ENCODE results near the gene LITAF. TPM values are rescaled to one million over a fixed set of nuclear protein-coding genes. Genes with fewer than 3 reads are reported as not detected.
"Not testable (repeated sequence)": the region's sequence is repeated elsewhere in the genome, so short reads cannot be mapped to it uniquely, and the experiment has no call there.

Gene LITAF
- total RNA-seq, 2 experiments from 2014 or later: 12.2 to 43.2 TPM

DNA sequence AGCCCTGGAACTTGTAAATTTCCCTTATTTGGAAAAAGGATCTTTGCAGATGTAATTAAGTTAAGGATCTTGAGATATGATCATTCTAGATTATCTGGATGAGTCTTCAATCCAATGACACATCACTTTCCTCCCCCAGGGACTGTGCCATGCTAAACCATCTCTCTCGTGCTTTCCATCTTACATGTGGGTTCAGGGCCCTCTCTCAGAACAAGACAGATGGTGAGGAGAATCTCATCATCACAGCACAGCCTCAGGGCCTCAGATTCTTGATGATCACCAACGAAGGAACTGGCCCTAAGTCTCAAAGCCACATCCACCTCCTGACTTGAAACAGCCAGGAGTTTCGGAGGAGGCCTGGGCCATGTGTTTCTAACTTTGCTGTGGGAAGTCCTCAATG is 78.7 kb downstream of the LITAF start:
- Histone ChIP-seq H3K79me2 (ENCODE audit: insufficient read depth, low read depth, low read length) (no peaks in the 10 kb centered on the region), H3K9me3 (ENCODE audit: low read length) (no peaks in the 10 kb centered on the region), H3K36me3 (ENCODE audit: insufficient read depth, low read length) (no peaks in the 10 kb centered on the region), H3K9me2 (ENCODE audit: insufficient read depth, low read length) (no peaks in the 10 kb centered on the region), H4K20me1 (ENCODE audit: insufficient read depth, low read length) (no peaks in the 10 kb centered on the region), H3K27ac (ENCODE audit: low read depth, low read length, poor library complexity, severe bottlenecking) (no peak overlapping the region), H3K4me3 (ENCODE audit: low read depth, low read length, poor library complexity, severe bottlenecking) (no peak overlapping the region), H3K4me1 (ENCODE audit: insufficient read depth, low read length, poor library complexity, severe bottlenecking) (peaks cover 7% of the 10 kb centered on the region), H3K4me2 (ENCODE audit: low read length) (no peak overlapping the region), H2AFZ (ENCODE audit: low read length) (no peak overlapping the region)
- CTCF ChIA-PET (ENCODE audit: unreplicated experiment): no interaction called here
- POLR2A ChIA-PET: no interaction called here
- no peak for DNase-seq (ENCODE audit: low spot score)
- BruUV-seq (replicated peaks): no TSS peak
- TF ChIP-seq, protein P1, sequence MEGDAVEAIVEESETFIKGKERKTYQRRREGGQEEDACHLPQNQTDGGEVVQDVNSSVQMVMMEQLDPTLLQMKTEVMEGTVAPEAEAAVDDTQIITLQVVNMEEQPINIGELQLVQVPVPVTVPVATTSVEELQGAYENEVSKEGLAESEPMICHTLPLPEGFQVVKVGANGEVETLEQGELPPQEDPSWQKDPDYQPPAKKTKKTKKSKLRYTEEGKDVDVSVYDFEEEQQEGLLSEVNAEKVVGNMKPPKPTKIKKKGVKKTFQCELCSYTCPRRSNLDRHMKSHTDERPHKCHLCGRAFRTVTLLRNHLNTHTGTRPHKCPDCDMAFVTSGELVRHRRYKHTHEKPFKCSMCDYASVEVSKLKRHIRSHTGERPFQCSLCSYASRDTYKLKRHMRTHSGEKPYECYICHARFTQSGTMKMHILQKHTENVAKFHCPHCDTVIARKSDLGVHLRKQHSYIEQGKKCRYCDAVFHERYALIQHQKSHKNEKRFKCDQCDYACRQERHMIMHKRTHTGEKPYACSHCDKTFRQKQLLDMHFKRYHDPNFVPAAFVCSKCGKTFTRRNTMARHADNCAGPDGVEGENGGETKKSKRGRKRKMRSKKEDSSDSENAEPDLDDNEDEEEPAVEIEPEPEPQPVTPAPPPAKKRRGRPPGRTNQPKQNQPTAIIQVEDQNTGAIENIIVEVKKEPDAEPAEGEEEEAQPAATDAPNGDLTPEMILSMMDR (conservative IDR thresholded peaks at IDR 0.05; ENCODE audit: low read length): no peak
- no peak for TF ChIP-seq EZH2phosphoT487 (IDR thresholded peaks at IDR 0.05; ENCODE audit: borderline replicate concordance, low read depth, low read length)
- intact Hi-C loops (cut with micrococcal nuclease; ENCODE audit: unreplicated experiment): no loop called here

- Histone ChIP-seq H3K36me3 (ENCODE audit: insufficient read depth, low read length) (no peaks in the 10 kb centered on the region), H4K20me1 (ENCODE audit: insufficient read depth, low read length) (no peaks in the 10 kb centered on the region), H3K4me2 (ENCODE audit: low read length) (no peak overlapping the region; the same call in 1 of the 2 replicates), H3K4me3 (ENCODE audit: low read depth, low read length, poor library complexity, severe bottlenecking) (no peak overlapping the region), H3K9me2 (ENCODE audit: insufficient read depth, low read length) (no peaks in the 10 kb centered on the region), H2AFZ (ENCODE audit: low read length) (peak overlapping the region; percentile 74; the same call in 1 of the 2 replicates), H3K79me2 (ENCODE audit: insufficient read depth, low read depth, low read length) (no peaks in the 10 kb centered on the region), H3K9me3 (ENCODE audit: low read length) (no peaks in the 10 kb centered on the region), H3K4me1 (ENCODE audit: insufficient read depth, low read length, poor library complexity, severe bottlenecking) (peaks cover 7% of the 10 kb centered on the region), H3K27ac (ENCODE audit: low read depth, low read length, poor library complexity, severe bottlenecking) (no peak overlapping the region)
- CTCF ChIA-PET (ENCODE audit: unreplicated experiment): no interaction called here
- no peak for DNase-seq (ENCODE audit: low spot score)
- TF ChIP-seq, protein P1 (conservative IDR thresholded peaks at IDR 0.05; ENCODE audit: low read length): no peak
- no peak for TF ChIP-seq EZH2phosphoT487 (IDR thresholded peaks at IDR 0.05; ENCODE audit: borderline replicate concordance, low read depth, low read length)
- intact Hi-C loops (cut with micrococcal nuclease; ENCODE audit: unreplicated experiment): no loop called here
- no TSS peak for BruUV-seq (replicated peaks)
- POLR2A ChIA-PET: no interaction called here
Observed at GRCh38 chr16:11507350-11507749, 79.4 kb downstream of the LITAF start.

DNA sequence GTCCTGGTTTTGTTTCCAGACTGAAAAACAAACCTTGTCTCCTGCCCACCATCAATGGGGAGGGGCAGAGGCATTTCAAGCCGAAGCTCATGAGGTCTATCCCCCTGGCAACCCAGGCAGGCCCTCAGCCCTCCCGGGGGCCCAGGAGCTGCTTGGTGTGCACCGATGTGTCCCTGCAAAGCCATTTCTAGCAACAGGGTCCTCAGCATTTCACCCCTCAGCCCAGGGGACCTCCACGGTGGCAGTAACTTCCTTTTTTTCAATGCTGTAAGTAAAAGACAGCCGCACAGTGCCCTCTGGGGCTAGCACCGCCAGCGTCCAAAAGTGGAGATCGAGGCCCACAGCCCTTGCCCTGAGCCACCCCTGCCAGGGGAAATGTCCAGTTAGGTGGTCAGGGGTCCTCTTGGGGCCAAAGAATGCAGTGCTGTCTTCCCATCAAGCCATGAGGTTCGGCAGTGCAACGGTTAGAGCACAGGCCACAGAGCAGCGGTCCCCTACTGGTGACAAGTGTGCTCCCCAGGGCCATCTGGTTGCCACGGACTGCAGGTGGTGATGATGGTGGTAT is 79.9 kb downstream of the LITAF start:
- peak overlapping the region; percentile 74; the same call in 1 of the 2 replicates for H2AFZ ChIP-seq (ENCODE audit: low read length)
- no peaks in the 10 kb centered on the region for H3K36me3 ChIP-seq (ENCODE audit: insufficient read depth, low read length)
- no TSS peak for BruUV-seq (replicated peaks)
- H3K27ac ChIP-seq (ENCODE audit: low read depth, low read length, poor library complexity, severe bottlenecking): no peak overlapping the region
- ChIA-PET CTCF (ENCODE audit: unreplicated experiment) (no interaction called here), POLR2A (no interaction called here)
- peak; percentile 28 for DNase-seq (ENCODE audit: low spot score)
- no peak overlapping the region for H3K4me3 ChIP-seq (ENCODE audit: low read depth, low read length, poor library complexity, severe bottlenecking)
- no peak for TF ChIP-seq EZH2phosphoT487 (IDR thresholded peaks at IDR 0.05; ENCODE audit: borderline replicate concordance, low read depth, low read length)
- TF ChIP-seq, protein P1 (conservative IDR thresholded peaks at IDR 0.05; ENCODE audit: low read length): peak; percentile 43; the same call in 1 of the 2 replicates
- H4K20me1 ChIP-seq (ENCODE audit: insufficient read depth, low read length): no peaks in the 10 kb centered on the region
- no peaks in the 10 kb centered on the region for H3K9me2 ChIP-seq (ENCODE audit: insufficient read depth, low read length)
- H3K4me2 ChIP-seq (ENCODE audit: low read length): peak overlapping the region; percentile 6; the same call in 1 of the 2 replicates
- no peaks in the 10 kb centered on the region for H3K9me3 ChIP-seq (ENCODE audit: low read length)
- H3K4me1 ChIP-seq (ENCODE audit: insufficient read depth, low read length, poor library complexity, severe bottlenecking): peaks cover 7% of the 10 kb centered on the region
- intact Hi-C loops (cut with micrococcal nuclease; ENCODE audit: unreplicated experiment): no loop called here
- no peaks in the 10 kb centered on the region for H3K79me2 ChIP-seq (ENCODE audit: insufficient read depth, low read depth, low read length)

DNA sequence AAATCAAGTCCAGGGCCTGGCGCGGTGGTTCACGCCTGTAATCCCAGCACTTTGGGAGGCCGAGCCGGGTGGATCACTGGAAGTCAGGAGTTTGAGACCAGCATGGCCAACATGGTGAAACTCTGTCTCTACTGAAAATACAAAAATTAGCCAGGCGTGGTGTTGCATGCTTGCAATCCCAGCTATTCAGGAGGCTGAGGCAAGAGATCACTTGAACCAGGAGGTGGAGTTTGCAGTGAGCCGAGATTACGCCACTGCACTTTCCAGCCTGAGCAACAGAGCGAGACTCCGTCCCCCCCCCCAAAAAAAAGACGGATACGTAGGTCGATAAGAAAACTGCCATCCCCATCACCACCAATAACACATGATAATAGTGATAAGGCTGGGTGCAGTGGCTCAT is 82.5 kb downstream of the LITAF start:
- H4K20me1 ChIP-seq (ENCODE audit: insufficient read depth, low read length); POLR2A ChIA-PET; H3K4me3 ChIP-seq (ENCODE audit: low read depth, low read length, poor library complexity, severe bottlenecking); DNase-seq (ENCODE audit: low spot score); H3K4me2 ChIP-seq (ENCODE audit: low read length); CTCF ChIA-PET (ENCODE audit: unreplicated experiment); H3K4me1 ChIP-seq (ENCODE audit: insufficient read depth, low read length, poor library complexity, severe bottlenecking); H2AFZ ChIP-seq (ENCODE audit: low read length); H3K9me2 ChIP-seq (ENCODE audit: insufficient read depth, low read length); intact Hi-C loops (cut with micrococcal nuclease; ENCODE audit: unreplicated experiment); H3K36me3 ChIP-seq (ENCODE audit: insufficient read depth, low read length); BruUV-seq (replicated peaks); H3K27ac ChIP-seq (ENCODE audit: low read depth, low read length, poor library complexity, severe bottlenecking); H3K9me3 ChIP-seq (ENCODE audit: low read length); H3K79me2 ChIP-seq (ENCODE audit: insufficient read depth, low read depth, low read length): not testable (repeated sequence)
